Body of pancreas (tissue), 4 donors: ENCODE measurements around the gene SPOCK1.
"Not testable (repeated sequence)": the region's sequence is repeated elsewhere in the genome, so short reads cannot be mapped to it uniquely, and the experiment has no call there.

Experiments used
- CTCF ChIP-seq, 7 experiments: fragments of 450-650 bp in 4 of 7; fragments of 200-600 bp in 3 of 7; sonication (generic) in 3 of 7; IDR thresholded peaks; one replicate each; pipeline ENCODE4 v1.5.1; 2016 to 2019; ENCODE audit warnings: antibody characterized with exemption in 7 of 7
- POLR2A ChIP-seq, 3 donors: fragments of 450-650 bp; IDR thresholded peaks; one replicate each; pipeline ENCODE4 v1.6.1; 2016; ENCODE audit warnings: antibody characterized with exemption in 3 of 3, mild to moderate bottlenecking in 2 of 3

GRCh38 chr5:136954142-136954541 is 545.0 kb downstream of the SPOCK1 start:
- not testable (repeated sequence) for TF ChIP-seq CTCF, POLR2A (IDR thresholded peaks at IDR 0.05)
